ENCODE results near the gene HNRNPA2B1.

Gene HNRNPA2B1

DNA sequence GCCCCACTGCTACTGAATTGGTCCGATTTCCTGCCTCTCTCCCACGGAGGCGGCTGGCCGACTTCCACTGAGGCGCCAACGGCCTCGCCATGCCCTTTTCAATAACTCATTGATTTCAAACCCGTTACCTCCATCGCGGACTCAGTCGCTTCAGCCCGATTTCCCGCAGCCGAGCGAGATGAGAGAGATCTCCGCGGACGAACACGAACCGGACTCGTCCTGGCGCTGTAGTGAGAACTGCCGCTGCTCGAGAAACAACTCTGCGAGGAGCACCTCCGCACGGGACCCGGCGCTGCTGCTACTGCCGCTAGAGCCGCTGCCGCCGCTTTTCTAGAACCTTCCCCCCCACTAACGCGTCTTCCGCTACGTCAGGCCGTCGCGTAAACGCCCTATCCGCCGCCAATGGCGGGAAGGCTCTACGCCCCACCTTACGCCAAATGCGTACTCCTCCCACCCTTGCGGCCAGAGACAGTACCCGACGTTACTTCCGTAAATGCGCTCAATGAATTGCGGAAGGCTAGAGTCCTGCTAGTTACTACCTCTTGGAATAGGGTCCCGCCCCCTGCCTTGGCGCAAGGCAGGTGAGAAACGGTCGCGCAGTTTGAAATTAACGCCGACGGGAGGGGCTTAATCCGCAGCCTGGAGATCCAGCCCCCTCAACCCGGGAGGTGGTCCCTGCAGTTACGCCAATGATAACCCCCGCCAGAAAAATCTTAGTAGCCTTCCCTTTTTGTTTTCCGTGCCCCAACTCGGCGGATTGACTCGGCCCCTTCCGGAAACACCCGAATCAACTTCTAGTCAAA lies at the start of gene HNRNPA2B1:
HNRNPA2B1 (minus strand) TSS at position 303 of the 803 bp plus-strand sequence; CDS start at position 134, 169 bp downstream.
- DNase-seq: peak; percentile 97

DNA sequence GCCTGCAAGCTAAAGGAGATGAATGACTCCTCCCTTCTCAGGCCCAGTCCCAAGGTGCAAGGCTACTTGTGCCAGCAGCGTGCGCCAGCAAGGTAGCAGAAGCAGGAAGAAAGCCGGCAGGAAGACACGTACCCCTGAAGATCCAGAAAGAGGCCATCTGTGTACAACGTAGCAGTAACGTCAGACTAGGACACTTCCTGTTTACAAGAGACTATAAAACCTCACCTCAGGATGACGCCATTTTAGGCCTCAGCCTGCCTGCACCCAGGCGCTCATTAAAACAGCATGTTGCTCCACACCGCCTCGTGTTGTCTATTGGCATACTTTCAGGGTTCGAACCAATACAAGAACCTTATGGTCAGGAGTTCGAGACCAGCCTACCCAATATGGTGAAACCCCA lies 49.7 kb upstream of the HNRNPA2B1 start:
- no peak for DNase-seq

DNA sequence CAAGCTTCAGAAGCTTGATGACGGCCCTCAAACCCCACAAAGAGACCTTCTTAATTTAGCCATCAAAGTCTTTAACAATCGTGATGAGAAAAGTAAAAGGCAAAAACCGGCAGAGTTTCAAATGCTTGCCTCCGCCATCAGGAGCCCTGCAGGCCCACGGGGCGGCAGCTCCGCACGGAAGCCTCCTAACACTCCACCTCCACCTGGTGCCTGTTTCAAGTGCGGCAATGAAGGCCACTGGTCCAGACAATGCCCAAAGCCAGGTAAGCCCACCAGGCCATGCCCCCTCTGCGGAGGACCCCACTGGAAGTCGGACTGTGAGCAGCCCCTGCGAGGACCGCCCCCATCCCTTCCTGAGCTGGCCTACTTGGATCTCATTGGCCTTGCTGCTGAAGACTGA lies 44.6 kb upstream of the HNRNPA2B1 start:
- DNase-seq: no peak

DNA sequence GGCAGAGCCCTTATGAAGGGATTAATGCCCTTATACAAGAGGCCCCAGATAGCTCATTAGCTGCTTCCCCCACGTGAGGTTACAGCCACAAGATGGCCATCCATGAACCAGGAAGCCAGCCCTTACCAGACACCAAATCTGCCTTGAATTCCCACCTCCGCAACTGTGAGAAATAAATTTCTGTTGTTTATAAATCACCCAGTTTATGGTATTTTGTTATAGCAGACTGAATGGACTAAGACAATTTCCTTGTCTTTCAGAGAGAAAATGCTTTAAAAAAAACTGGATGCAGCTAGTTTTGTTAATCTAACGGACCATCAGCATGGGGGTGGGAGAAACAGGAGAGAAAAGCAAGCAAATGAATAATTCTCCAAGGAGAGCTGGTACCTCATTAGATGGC lies 37.5 kb upstream of the HNRNPA2B1 start:
- DNase-seq: no peak

DNA sequence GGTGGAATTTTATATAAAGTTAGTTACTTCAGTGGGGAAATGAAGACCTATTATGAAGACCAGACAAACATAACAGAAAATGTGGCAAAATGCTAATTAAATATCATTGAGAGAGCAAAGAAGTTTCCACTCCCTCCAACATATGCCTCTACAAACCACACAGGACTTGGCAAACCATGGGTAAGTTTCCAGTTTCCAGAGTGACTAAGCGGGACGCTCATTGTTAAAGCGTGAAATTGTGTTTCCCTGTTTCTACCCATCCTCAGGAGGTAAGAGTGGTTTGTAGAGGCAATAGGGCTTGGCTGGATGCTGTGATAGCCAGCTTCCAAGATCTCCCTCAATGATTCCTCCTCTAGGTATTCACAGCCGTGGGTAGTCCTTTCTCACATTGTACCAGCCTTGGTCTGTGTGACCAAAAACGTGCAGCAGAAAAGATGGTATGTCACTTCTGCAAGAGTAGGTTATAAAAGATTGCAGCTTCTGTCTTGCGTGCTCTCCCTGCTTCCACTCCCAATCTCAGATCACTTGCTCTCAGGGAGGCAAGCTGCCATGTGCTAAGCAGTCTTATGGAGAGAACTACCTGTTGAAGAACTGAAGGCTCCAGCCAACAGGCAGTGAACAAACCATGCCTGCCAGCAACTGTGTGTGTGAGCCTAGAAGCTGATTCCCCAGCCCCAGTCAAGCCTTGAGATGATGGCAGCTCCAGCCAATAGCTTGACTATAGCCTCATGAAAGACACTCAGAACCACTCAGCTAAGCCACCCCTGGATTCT lies 36.7 kb upstream of the HNRNPA2B1 start:
- DNase-seq: no peak

DNA sequence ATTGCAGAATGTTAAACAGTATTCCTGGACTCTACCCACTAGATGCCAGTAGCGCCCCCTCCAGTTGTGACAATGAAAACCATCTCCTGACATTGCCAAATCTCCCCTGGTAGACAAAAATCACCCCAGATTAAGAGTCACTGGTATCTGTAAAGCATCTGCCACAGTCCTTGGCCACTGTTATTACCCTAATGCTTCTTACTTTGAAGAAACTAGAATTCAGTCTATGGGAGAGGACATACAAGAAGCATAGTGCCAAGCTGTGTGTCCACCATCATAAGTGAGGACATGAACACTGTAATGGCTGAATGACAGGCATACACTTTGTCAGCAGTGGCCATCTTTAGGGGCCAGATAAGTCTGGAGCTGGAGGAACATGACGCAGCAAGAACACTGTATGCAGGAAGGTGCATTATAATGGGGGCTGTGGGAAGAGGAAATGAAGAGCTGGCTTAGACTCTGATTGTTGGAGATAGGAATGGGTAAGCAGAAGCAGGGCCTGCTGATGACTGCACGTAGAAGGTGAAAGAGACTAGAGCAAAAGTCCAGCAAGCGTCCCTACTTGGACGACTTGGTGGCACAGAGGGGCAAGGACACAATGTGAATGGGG lies 33.5 kb upstream of the HNRNPA2B1 start:
- DNase-seq: no peak

DNA sequence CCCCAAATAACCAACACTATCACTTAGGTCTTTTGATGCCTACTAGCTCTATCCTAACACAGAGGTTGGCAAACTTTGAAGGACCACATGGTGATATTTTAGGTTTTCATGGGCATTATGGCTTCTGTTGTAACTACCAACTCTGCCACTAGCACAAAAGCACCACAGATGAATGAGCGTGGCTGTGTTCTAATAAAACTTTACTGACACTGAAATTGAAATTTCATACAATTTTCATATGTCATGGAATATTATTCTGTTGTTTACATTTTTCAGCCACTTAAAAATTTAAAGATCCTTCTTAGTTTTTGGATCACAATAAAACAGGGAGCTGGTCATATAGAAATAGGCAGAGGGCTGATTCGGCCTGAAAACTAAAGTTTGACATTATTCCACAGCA lies 27.4 kb upstream of the HNRNPA2B1 start:
- DNase-seq: no peak

DNA sequence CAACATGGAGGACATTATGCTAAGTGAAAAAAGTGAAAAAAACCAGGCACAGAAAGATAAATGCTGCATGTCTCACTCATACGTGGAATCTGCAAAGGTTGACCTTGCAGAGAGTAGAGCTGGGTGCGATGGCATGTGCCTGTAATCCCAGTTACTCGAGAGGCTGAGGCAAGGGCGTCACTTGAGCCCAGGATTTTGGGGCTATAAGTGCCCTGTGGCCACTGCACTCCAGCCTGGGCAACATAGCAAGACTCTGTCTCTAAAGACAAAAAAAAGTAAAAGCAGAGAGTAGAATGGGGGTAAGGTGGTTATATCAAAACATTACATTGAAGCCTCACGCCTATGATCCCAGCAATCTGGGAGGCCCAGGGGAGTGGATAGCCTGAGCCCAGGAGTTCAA lies 23.8 kb upstream of the HNRNPA2B1 start:
- no peak for DNase-seq

DNA sequence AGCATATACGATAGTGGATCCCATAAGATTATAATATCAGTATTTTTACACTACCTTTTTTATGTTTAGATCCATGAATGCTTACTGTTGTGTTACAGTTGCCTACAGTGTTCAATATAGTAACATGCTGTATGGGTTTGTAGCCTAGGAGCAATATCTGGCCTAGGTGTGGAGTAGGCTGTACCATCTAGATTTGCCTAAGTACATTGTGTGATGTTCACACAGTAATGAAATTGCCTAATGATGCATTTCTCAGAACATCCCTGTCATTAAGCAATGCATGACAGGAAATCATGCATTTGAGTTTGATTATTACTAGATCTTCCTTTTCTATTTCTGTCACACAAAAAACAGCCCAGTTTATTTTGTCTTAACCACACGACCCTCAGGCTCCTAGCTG lies 15.5 kb upstream of the HNRNPA2B1 start:
- DNase-seq: no peak

DNA sequence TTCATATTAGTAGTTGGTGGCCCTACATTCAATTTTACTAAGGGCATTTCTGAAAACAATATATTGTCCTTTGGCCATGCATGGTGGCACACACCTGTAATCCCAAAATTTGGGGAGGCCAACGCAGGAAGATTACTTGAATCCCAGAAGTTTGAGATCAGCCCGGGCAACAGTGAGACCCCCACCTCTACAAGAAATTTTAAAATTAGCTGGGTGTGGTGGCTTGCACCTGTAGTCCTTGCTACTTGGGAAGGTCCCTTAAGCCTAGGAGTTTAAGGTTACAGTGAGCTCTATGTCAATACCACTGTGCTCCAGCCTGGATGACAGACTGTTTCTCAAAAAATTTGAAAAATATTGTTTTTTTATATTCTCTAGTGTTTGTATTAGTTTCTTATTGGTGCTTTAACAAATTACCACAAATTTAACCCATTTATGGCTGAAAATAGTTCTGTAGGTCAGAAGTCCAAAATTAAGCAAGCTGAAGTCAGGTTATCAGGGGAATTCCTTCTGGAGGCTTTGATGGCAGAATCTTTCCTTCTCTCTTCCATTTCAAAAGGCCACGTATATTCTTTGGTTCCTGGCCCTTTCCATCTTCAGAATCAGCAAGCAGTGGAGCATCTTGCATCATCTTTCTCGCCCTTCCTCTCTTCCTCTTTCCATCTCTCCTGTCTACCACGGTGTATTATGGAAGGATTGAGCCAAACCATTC lies 13.4 kb upstream of the HNRNPA2B1 start:
- DNase-seq: no peak

DNA sequence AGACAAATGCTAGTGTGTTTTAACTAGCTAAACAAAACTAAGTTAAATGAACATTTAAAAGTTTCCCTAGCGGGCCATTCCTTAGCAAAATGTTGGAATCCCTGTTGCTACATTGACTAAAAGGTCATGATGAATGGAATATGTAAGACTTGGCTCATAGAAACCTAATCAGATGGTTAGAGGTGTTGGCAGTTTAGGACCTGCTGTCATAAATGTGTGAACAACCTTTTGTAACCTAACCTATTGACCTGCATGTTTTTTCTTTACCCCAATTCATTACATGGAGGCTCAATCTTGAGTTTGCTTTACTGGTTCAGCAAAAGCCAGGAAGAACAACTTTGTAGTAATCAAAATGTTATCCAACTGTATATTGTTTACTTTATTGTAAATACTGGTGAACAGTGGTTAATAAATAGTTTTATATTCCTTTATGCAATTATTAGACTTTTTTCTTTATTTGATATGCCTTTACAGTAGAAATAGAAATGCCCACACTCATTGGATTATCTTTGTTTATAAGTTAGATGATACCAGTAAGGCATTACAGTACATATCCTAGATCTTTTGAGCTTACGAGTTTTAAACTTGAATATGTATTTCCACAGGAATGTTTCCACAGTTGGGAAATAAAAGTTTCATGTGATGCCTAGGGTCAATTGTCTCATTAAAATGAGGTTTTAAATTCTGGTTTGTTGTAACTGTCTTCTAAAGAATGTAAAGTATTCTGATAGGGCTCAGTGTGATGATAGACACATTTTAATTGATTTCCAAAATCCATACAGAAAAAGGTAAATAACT lies 12.6 kb upstream of the HNRNPA2B1 start:
- no peak for DNase-seq

DNA sequence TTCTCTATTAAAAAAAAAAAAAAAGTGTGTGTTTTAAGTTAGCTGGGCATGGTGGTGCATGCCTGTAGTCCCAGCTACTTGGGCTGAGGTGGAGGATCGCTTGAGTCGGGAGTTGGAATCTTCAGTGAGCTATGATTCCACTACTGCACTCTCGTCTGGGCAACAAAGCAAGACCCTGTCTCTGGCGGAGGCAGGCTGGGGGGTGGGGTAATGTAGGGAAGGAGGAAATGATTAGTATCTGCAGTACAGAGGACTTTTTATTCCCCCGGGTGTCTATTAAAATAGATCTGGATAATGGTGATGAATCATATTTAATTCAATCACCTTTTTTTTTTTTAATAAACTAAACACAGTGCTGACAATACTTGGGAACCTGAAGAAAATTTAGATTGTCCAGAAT lies 7.5 kb upstream of the HNRNPA2B1 start:
- no peak for DNase-seq

DNA sequence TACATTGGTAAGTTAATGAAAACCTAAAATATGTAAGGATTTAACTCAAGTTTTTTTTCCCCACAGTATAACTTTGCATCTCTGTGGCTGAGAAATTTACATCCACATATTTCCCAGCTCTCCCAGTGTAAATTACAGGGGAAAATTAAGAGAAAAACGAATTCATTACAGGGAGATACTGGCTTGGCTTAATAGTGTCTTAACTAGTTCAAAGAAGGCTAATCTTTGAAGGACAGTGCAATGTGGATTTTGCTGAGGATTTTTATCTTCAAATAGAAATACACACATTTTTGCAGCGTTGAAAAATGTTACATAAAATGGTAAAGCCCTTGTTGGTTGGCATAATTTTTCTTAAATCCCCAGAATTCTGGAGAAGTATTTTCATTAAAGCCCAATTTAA lies 2.5 kb upstream of the HNRNPA2B1 start:
- DNase-seq: no peak

DNA sequence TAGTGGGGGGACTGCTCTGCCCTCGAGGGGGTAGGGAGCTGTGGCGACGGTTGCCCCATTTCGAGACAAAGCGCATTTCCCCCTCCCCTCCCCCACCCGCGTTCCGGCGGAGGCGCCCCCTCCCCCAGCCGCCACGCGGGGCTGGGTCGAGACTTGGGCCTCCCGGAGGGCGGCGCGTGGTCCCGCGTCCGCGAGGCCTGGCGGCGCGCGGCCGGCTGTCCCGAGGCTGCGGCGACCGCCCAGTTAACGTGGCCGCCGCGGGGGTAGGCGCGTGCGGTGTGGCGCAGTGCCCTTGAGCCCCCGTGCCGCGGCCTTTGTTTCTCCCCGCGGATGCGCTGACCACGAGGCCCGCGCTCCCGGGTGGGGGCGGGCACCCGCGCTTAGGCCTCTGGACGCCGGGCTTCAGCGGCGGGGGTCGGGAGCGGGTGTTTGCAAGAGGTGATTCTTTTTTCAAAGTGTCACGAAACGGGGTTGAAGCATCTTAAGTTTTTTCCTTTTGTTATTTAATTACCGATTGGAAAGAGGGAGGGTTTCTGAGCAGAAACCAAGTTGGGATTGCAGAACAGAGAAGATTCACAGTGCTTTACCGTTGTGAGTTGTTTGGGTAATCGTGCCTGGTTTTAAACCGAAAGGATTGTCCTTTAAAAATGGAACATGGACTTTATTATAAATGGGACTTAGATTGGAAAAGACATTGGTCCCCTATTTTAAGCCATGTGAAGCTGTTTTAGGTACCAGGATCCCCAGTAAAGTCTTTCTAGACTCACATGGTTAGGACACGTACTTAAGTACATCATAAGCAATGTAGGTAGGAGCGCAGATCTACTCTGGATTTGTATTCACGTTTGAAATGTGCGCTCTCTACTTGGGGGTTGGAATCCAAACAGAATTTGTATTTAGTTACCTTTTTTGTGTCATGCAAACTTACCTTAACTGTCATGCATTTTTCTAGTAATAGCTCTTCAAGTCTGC lies 1.8 kb upstream of the HNRNPA2B1 start:
- no peak for DNase-seq

DNA sequence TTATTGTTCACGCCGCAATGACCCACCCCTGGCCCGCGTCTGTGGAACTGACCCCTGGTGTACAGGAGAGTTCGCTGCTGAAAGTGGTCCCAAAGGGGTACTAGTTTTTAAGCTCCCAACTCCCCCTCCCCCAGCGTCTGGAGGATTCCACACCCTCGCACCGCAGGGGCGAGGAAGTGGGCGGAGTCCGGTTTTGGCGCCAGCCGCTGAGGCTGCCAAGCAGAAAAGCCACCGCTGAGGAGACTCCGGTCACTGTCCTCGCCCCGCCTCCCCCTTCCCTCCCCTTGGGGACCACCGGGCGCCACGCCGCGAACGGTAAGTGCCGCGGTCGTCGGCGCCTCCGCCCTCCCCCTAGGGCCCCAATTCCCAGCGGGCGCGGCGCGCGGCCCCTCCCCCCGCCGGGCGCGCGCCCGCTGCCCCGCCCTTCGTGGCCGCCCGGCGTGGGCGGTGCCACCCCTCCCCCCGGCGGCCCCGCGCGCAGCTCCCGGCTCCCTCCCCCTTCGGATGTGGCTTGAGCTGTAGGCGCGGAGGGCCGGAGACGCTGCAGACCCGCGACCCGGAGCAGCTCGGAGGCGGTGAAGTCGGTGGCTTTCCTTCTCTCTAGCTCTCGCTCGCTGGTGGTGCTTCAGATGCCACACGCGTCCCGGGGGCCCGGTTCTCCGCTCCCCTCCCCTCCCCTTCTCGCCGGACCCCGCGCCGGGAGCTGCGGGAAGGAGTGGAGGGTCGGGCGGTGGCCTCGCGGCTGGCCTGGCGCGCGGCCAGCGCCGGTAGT lies 887 bp upstream of the HNRNPA2B1 start, which contains the start of gene CBX3:
CBX3 (plus strand) TSS at position 499 of the 772 bp plus-strand sequence. CDS start 1,254 bp downstream, outside the sequence.
- DNase-seq: peak; percentile 89

DNA sequence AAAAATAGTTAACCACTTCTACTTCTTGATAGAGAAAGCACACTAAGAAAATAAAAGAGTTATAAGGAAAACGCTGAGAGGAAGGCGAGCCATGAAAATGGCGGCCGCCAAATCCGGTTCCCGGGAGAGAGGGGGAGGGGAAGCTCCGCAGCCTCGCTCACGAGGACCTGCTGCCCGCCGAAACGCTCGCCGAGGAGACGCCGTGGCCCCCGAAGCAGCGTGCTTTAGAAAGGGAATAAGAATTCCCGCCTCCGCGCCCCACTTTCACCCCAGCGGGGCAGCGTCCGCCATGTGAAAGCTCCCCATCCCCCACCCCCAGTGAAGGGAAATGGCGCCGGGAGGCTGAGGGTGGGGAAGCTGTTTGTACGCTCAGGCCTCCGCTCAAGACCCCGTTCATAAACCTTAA lies 505 bp downstream of the HNRNPA2B1 start:
- peak; percentile 65 for DNase-seq

DNA sequence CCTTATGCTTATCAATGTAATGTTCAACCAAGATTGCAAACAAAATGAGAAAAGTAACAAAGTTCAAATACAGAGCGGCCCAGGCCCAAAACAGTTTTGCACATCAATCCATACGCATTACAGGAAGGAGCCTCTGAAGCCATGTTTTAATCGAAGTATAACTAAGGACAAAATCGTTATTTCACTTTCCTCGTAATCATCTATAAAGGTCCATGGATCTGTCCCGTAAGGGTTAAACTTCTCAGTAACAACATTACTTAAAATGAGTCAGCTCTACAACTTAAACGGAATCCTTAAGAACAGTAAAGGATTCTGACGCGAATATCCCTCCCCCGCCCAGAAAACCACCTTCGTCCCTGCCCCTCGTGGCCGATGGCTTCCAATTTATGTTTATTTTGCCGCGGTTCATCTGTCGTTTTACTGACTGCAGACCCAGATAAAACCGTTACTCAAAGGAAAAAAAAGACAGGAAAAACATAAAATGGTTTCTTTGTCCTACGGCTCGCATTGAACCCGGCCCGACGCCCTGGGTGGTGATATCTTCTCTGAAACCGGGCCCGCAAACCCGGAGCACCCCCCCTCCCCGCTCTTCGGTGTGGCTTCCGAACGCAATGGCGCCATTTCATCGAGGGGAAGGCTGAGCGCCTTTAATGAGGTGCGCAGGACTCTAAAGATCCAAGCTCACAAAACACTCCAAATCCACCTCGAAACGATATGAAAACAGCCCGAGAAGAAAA lies 1.1 kb downstream of the HNRNPA2B1 start:
- no peak for DNase-seq

DNA sequence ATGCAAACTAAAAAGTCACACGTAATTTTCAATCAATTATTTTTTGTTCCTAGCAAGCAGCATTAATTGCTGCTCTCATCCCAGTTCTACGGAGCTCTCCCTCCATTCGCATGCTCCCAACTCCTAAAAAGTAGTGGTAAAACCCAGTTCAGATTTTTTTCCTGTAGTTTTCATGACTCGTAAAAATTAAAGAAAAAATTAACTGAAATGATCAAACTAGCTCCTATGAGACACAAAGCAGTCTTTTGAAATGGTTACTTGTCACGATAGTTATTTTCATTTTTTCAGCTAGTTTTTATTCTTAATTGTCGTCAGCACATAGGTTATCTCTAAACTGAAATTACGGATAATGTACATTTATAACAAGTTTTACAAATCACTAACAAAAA lies 1.8 kb downstream of the HNRNPA2B1 start:
- no peak for DNase-seq

DNA sequence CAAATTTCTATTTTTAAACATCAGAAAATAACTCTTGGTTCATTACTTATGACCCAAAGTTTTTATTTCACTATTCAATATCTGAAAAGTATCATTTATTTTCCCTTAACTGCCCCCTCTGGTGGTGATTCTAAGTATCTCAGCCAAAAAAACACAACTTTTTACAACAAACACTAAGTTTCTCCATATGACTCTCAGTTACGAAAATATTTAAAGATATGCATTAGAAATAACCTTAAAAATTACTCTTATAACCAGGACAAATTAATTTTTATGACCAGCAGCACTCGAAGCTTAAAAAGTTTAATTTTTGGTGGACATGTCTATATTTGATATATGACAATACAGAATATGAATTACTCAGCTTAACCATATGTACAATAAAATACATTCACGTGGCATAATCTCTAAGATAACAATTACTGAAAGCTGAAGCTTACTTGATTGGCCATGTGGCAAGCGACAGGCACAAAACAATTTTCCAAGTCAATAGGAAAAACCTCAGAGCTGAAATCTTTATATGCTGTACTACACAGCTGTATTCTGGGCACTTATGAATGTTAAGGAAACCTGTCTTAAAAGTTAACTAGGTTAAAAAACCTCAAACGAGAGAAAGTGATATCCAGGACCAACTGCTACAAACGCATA lies 2.3 kb downstream of the HNRNPA2B1 start:
- no peak for DNase-seq
